B cell (primary cell): Measurements from ENCODE around the gene IL15. TPM values are rescaled to one million over a fixed set of nuclear protein-coding genes. Genes with fewer than 3 reads are reported as not detected.

Experiments used
- ATAC-seq: fragments of 200-7000 bp; cut with Tn5 transposase; one replicate; pipeline ENCODE4 v1.10.0; 2021; ENCODE audit warnings: low read depth, mild to moderate bottlenecking, moderate number of reproducible peaks, moderate library complexity
- CTCF ChIA-PET: fragments of 350-600 bp; sonication (Branson Sonifier 250); formaldehyde crosslinking; loops from one replicate; lab custom pipeline; 2021; ENCODE audit warnings: antibody characterized with exemption, inconsistent platforms; lab: Charles Lee
- POLR2A ChIA-PET: fragments of 350-600 bp; sonication (Branson Sonifier 250); formaldehyde crosslinking; loops from one replicate; lab custom pipeline; 2021; ENCODE audit warnings: antibody characterized with exemption; lab: Charles Lee
- DNase-seq: peaks from one replicate; pipeline ENCODE4 v3.0.0; 2013
- H2AFZ ChIP-seq: 2 replicates; pipeline ENCODE4 v1.6.1; 2012; ENCODE audit warnings: mild to moderate bottlenecking, low read depth, low read length; ENCODE audit not compliant: insufficient read depth, poor library complexity, severe bottlenecking
- H3K27ac ChIP-seq, 2 donors: 1 replicate in 1 of 2; 2 replicates in 1 of 2; pipeline ENCODE4 v1.5.1; 2012 to 2013; ENCODE audit warnings: low read length in 2 of 2, mild to moderate bottlenecking in 2 of 2, moderate library complexity in 1 of 2
- H3K27me3 ChIP-seq, 4 experiments: fragments of 200-600 bp in 1 of 4; sonication (generic) in 1 of 4; replicated peaks in 1 of 4; 1 replicate in 2 of 4; 2 replicates in 2 of 4; pipeline versions ENCODE4 v1.6.1 to v1.7.0; 2013 to 2016; ENCODE audit warnings: low read length in 3 of 4, mild to moderate bottlenecking in 2 of 4, mixed read lengths in 1 of 4, moderate library complexity in 1 of 4; ENCODE audit not compliant: insufficient read depth in 4 of 4, control insufficient read depth in 3 of 4; ENCODE audit errors: control extremely low read depth in 1 of 4
- H3K36me3 ChIP-seq, 2 experiments: replicated peaks in 1 of 2; 1 replicate in 1 of 2; 2 replicates in 1 of 2; pipeline versions ENCODE4 v1.6.1 to v1.7.1; 2013; ENCODE audit warnings: low read length in 1 of 2; ENCODE audit not compliant: insufficient read depth in 2 of 2, control insufficient read depth in 1 of 2; ENCODE audit errors: control extremely low read depth in 1 of 2, extremely low read depth in 1 of 2
- H3K4me1 ChIP-seq, 2 donors: fragments of 200-600 bp in 1 of 2; sonication (generic) in 1 of 2; 1 replicate in 1 of 2; 2 replicates in 1 of 2; pipeline versions ENCODE4 v1.5.1 to v1.6.1; 2013 to 2017; ENCODE audit warnings: low read length in 2 of 2; ENCODE audit not compliant: control insufficient read depth in 2 of 2, insufficient read depth in 2 of 2
- H3K4me2 ChIP-seq: replicated peaks from 2 replicates; pipeline ENCODE3; 2012; ENCODE audit warnings: mild to moderate bottlenecking, low read depth, low read length; ENCODE audit not compliant: poor library complexity, severe bottlenecking
- H3K4me3 ChIP-seq, 5 experiments: fragments of 200-600 bp in 1 of 5; sonication (generic) in 1 of 5; 1 replicate in 3 of 5; 2 replicates in 2 of 5; pipeline versions ENCODE4 v1.5.1 to v1.7.0; 2011 to 2016; ENCODE audit warnings: low read length in 4 of 5, mild to moderate bottlenecking in 4 of 5, low read depth in 2 of 5, control low read depth in 1 of 5, moderate library complexity in 1 of 5; ENCODE audit not compliant: insufficient read depth in 1 of 5; ENCODE audit errors: control extremely low read depth in 1 of 5, extremely low read depth in 1 of 5
- H3K79me2 ChIP-seq: fragments of 200-600 bp; sonication (generic); one replicate; pipeline ENCODE4 v1.6.0; 2016; ENCODE audit warnings: low read length; ENCODE audit not compliant: control insufficient read depth, insufficient read depth
- H3K9ac ChIP-seq: fragments of 200-600 bp; sonication (generic); 2 replicates; pipeline ENCODE4 v1.6.1; 2017; ENCODE audit warnings: mild to moderate bottlenecking, low read length, moderate library complexity
- H3K9me3 ChIP-seq, 3 donors: one replicate each; pipeline versions ENCODE4 v1.6.1 to v1.7.1; 2013; ENCODE audit warnings: low read length in 2 of 3; ENCODE audit not compliant: control insufficient read depth in 2 of 3, insufficient read depth in 1 of 3; ENCODE audit errors: control extremely low read depth in 1 of 3
- H4K20me1 ChIP-seq: 2 replicates; pipeline ENCODE4 v1.6.0; 2012; ENCODE audit warnings: mild to moderate bottlenecking, low read length; ENCODE audit not compliant: insufficient read depth, control insufficient read depth, poor library complexity, severe bottlenecking
- H3K27ac Mint-ChIP-seq: one replicate; pipeline ENCODE4 v1.8.0; 2021; ENCODE audit warnings: mixed read lengths
- H3K27me3 Mint-ChIP-seq: one replicate; pipeline ENCODE4 v1.8.0; 2021; ENCODE audit warnings: mixed read lengths
- H3K4me1 Mint-ChIP-seq: one replicate; pipeline ENCODE4 v1.8.0; 2021; ENCODE audit warnings: mixed read lengths
- H3K4me3 Mint-ChIP-seq: one replicate; pipeline ENCODE4 v1.8.0; 2021; ENCODE audit warnings: mixed read lengths
- H3K9me3 Mint-ChIP-seq: one replicate; pipeline ENCODE4 v1.8.0; 2022; ENCODE audit warnings: mixed read lengths; ENCODE audit not compliant: insufficient read depth
- EZH2 ChIP-seq: IDR thresholded peaks from 2 replicates; pipeline ENCODE4 v1.6.1; 2012; ENCODE audit warnings: borderline replicate concordance, low read depth, mild to moderate bottlenecking, moderate library complexity, low read length; ENCODE audit not compliant: insufficient read depth, poor library complexity, severe bottlenecking
- WGBS: methylation state at CpG from one replicate; pipeline ENCODE4 v1.1.5; 2013; ENCODE audit warnings: missing lambda C conversion rate; ENCODE audit not compliant: insufficient coverage; 5-methylcytosine and 5-hydroxymethylcytosine counted together
- intact Hi-C: fragments of 100-400 bp; cut with micrococcal nuclease; formaldehyde crosslinking; loops from one replicate; pipeline ENCODE4 v1.10.0; 2022
- polyA plus RNA-seq: library from polyadenylated mRNA; depleted of rRNA; stranded (reverse); fragments of >200 nt; gene quantifications from 2 replicates; pipeline ENCODE4 v1.2.3, GENCODE V29; 2012
- total RNA-seq, 2 donors: library from RNA; stranded (reverse); fragments of 120-200 nt in 1 of 2; gene quantifications; 1 replicate in 1 of 2; 2 replicates in 1 of 2; pipeline versions ENCODE4 v1.2.3 to v1.2.4, GENCODE V29; 2013 to 2022
- TF ChIP-seq, protein P1 (sequence below): fragments of 200-600 bp; IDR thresholded peaks from one replicate; pipeline ENCODE4 v1.8.0; 2022; ENCODE audit warnings: antibody characterized with exemption, mild to moderate bottlenecking

IL15 gene
- total and polyA plus RNA-seq, 2 donors (not counting 1 experiment from before 2014, with no cell fraction given) = 6.1 to 11.5 TPM

DNA sequence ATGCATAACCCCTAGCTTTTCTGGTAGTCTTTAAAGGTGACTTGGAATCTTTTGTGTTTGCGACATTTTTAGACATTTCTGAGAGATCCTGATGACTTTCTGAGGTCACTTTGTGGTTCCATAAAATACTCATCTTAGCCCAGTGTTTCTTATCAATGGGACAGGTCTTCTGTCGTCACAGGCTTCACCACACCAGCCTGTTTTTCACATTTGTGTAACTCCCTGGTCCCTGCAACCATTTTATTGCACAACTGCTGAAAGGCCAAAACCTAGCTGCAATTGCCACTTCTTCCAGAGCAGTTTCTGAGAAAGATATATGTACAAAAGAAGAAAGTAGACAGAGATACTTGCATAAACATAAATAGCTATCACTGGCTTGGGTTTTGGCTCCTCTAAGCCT, 120.9 kb downstream of the IL15 start:
- intact Hi-C loops = no loop called here
- Histone ChIP-seq H3K4me3 (no peak overlapping the region), H3K4me1 (no peaks in the 10 kb centered on the region), H3K27me3 (no peaks in the 10 kb centered on the region), H3K9me3 (no peaks in the 10 kb centered on the region), H3K36me3 (no peaks in the 10 kb centered on the region), H4K20me1 (no peaks in the 10 kb centered on the region), H3K27ac (no peak overlapping the region), H3K9ac (no peak overlapping the region), H3K79me2 (no peaks in the 10 kb centered on the region), H3K4me2 (no peak overlapping the region), H2AFZ (no peak overlapping the region)
- ATAC-seq (no peak), DNase-seq (no peak)
- POLR2A ChIA-PET = no interaction called here
- Mint-ChIP-seq H3K27ac (no peak overlapping the region), H3K4me3 (no peak overlapping the region), H3K27me3 (no peaks in the 10 kb centered on the region), H3K9me3 (no peaks in the 10 kb centered on the region), H3K4me1 (no peaks in the 10 kb centered on the region)
- CTCF ChIA-PET = no interaction called here
- no peak for TF ChIP-seq EZH2
- TF ChIP-seq, protein P1, sequence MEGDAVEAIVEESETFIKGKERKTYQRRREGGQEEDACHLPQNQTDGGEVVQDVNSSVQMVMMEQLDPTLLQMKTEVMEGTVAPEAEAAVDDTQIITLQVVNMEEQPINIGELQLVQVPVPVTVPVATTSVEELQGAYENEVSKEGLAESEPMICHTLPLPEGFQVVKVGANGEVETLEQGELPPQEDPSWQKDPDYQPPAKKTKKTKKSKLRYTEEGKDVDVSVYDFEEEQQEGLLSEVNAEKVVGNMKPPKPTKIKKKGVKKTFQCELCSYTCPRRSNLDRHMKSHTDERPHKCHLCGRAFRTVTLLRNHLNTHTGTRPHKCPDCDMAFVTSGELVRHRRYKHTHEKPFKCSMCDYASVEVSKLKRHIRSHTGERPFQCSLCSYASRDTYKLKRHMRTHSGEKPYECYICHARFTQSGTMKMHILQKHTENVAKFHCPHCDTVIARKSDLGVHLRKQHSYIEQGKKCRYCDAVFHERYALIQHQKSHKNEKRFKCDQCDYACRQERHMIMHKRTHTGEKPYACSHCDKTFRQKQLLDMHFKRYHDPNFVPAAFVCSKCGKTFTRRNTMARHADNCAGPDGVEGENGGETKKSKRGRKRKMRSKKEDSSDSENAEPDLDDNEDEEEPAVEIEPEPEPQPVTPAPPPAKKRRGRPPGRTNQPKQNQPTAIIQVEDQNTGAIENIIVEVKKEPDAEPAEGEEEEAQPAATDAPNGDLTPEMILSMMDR = no peak
- 78% methylated on average over 1 of the region's 2 CpGs for WGBS

DNA sequence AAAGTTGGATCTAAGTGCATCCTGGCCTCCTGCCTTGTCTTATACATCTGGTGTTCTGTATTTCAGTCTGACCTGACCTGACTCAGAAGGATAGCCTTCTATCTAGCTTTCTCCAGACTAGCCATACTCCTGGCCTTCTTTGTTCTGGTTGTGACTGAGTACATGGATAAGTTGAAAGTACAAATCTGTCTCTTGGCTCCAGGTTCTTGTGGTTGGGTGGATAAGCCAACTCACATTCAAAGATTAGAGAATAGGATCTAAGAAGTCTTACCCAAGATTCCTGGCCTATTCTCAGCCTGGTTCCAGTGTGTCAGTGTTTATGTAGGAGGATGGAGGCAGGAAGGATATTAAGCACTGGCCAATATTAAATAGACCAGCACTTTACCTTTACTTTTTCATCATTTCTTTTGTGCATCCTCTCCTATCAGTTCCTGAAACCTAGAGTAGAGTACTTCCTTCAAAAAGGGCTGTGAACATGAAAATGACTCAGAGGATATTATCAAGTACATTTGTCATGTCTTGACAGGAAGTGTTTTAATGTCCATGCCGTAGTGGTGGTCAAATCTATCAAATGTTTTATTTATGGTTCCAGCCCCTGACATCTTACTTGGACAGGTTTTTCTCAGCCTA, 123.5 kb downstream of the IL15 start:
- Mint-ChIP-seq H3K9me3 (no peaks in the 10 kb centered on the region), H3K4me3 (no peak overlapping the region), H3K27me3 (no peaks in the 10 kb centered on the region), H3K27ac (no peak overlapping the region), H3K4me1 (no peaks in the 10 kb centered on the region)
- TF ChIP-seq EZH2 = no peak
- TF ChIP-seq, protein P1 = no peak
- Histone ChIP-seq H4K20me1 (no peaks in the 10 kb centered on the region), H3K9me3 (peaks cover 0 to 4% (median 0%) of the 10 kb centered on the region in 3 donors), H3K79me2 (no peaks in the 10 kb centered on the region), H3K36me3 (no peaks in the 10 kb centered on the region), H3K4me3 (no peak overlapping the region), H3K27ac (no peak overlapping the region), H3K4me2 (no peak overlapping the region), H2AFZ (no peak overlapping the region), H3K4me1 (no peaks in the 10 kb centered on the region), H3K27me3 (no peaks in the 10 kb centered on the region), H3K9ac (no peak overlapping the region)
- intact Hi-C loops = no loop called here
- ChIA-PET POLR2A (no interaction called here), CTCF (no interaction called here)
- ATAC-seq = no peak
- no CpG with 5 or more reads among the region's 1 CpG for WGBS
- DNase-seq = no peak
